Measurements from ENCODE around the gene CYSLTR2. TPM values are rescaled to one million over a fixed set of nuclear protein-coding genes. Genes with fewer than 3 reads are reported as not detected.

Gene CYSLTR2
- total RNA-seq: 0.26 TPM in 1 of 2 replicates, not detected in the other

DNA sequence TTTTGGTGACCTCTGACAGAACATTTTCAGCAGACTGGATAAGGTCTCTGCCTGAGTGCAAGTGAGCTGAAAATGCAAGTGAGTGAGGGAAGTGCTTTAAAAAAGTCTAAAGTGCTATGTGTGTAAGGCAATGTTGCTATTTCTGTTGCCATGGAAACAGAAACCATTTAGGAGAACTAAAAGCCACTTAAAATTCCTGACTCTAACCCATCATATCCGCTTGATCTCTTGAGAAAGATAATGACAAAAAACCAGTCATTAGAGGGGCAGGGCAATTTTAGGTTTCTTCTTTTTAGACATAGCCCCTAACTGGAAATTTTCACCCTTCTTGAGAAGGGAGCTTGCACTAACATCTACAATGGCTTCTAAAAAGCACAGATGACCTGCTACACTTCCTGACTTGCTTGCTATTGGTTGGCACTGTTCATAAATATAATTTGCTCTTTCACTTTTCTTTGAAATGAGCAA lies at the start of gene CYSLTR2:
Gene CYSLTR2, plus strand, starts transcription at position 458 of the 468 bp plus-strand sequence. CDS start 52,889 bp downstream, outside the sequence.

Other genes starting within 250 kb of the CYSLTR2 start
- 12.4 and 28.2 TPM in 2 replicates for gene LPAR6, start 240.8 kb upstream of the CYSLTR2 start, total RNA-seq
- 10.1 and 10.2 TPM in 2 replicates for gene RCBTB2, start 120.8 kb upstream of the CYSLTR2 start, total RNA-seq

Measured in aortic smooth muscle cell (primary cell).